GM21529 (cell line): Measurements from ENCODE around the gene MAP3K7CL.

Source experiments
- ATAC-seq: cut with Tn5 transposase; IDR thresholded peaks from one replicate; pipeline ENCODE4 v1.9.1; 2021; ENCODE audit not compliant: unreplicated experiment

MAP3K7CL gene, protein sequence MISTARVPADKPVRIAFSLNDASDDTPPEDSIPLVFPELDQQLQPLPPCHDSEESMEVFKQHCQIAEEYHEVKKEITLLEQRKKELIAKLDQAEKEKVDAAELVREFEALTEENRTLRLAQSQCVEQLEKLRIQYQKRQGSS

DNA sequence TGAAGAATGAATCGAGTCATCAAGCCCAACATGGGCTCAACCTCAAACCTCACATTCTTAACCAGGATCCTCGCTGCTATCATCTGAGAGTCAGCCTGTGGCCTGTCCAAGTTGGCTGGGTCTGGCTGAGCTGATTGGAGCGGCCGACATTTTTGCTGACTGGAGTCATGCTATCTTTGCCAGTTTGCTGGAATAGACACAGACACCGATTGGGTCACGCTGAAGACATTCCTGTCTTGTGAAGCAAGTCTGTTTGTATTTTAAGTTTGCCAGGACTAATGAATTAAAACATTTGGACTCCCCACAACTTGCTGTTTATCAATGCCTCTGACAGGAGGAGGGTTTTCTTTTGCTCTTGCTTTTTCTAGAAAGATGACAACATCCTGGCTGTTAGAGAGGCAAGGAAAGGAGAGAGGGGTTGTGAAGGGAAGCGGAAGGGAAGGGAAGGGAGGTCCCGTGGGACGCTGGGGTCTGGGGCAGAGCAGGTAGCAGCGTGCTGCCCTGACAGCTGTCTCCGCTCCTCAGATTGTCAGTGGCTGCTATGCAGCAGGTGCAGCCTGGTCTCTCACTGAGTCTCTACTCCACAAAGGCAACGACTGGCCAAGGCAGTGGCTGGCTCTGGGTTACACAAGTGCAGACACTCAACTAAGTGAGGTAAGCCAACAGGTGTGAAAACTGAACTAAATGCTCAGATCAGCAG is at the start of gene MAP3K7CL:
MAP3K7CL (plus strand) TSS at position 375 of the 700 bp plus-strand sequence. CDS start 2,701 bp downstream, outside the sequence.
- no peak for ATAC-seq

DNA sequence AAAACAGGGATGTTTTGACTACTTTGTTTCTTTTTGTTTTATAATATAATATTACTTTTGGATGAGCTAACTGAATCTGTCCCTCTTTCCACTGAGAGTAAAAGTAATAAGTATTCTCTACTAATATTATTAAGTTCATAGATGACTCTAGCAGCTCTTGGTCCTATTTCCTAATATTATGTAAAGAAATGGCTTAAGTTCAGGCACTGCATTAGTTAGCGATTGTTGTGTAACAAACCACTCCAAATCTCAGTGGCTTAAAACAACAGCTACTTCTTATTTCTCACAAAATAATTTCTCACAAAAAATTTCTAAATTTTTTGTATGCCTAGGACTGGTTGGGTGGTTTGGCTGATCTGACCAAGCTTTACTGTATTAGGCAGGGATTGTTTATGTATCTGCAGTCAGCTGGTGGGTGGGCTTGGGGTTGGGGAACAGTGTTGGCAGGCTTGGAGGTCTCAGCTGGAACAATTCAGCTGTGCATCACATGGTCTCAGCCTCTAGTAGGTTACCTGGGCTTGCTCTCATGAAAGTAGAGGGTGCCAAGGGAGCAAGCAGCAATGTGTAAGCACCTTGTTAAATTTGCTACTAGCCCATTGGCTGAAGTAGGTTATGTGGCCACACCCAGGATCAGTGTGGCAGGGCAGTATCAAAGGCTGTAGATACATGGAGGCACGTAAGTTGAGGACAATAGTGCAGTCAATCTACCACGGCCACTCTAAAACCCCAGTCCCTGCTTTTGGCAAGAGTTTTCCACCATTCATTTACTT is 48.2 kb upstream of the MAP3K7CL start:
- ATAC-seq: no peak

DNA sequence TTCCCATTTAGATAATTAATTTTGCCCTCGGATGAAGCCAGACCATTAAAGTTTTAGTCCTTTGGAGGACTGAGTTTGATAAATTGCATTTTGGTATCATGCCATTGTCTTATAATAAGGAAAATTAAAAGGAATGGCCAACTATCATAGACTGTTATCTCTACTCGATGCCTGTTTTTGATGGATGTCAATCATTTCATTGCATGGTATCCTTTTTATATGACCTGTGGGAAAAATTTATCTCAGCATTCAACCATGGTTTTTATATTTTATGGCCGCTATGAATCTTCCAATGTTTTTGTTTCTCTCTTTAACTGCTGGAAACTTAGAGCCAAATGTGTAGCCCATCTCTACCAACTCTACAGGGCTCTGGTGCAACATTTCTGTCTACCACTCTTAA is 47.1 kb upstream of the MAP3K7CL start:
- ATAC-seq: no peak

DNA sequence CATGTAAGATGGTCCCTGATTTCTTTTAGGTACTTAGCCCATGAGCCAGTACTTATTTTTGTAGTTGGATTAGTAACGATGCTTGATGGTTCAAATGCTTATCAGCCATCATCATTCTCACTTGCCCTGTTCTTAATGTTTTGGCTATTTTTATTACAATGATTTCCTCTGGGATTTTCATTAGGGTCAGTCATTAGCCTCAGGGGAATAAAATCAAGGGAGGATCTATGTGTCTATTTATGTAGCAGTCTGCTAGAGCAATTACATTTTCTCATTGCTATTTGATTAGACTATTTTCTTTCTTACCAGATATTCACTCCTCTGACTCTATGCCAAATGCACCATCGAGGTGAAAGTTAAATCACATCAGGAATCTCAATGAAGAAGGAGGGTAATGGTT is 46.1 kb upstream of the MAP3K7CL start:
- ATAC-seq: no peak

DNA sequence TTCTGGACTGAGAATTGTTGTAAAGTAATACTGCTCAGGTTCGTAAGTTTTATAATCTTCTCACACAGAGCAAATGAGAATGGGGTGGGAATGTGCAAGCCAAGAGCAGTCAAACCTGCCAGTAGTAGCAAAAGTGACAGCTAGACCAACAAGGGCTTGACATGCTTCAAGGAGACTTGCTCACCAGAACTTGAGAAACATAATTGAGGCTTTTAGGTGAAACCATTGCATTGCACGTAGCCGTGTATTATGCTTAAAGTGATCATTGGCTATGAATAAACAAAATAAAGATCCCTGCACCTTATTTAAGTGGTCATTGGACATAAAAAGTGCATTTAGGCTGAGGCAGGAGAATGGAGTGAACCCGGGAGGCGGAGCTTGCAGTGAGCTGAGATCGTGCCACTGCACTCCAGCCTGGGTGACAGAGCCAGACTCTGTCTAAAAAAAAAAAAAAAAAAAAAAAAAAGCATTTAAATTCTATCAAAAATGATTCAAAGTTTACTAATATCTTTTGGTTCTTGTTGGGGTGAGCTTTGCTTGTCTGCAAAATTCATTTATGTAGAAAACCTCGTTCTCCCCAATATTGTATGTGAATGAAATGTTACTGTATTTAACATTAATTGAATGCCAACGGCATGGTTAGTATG is 45.2 kb upstream of the MAP3K7CL start:
- no peak for ATAC-seq

DNA sequence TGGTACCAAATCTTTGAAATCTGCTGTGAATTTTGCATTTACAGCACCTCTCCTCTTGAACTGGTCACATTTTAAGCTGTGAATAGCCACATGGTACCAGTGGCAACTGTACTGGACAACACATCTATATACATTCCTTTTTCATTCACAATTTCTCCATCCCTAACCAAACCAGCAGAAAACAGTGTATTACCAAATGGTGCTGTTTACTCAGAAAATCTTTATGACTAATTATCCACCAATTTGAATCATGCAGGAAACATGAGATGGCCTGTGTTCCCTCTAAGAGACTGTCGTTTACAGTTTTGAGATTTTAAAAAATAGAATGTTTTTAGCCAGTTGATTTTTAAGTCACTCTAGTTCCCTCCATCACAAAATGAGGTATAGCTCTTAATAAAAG is 39.4 kb upstream of the MAP3K7CL start:
- ATAC-seq: no peak

DNA sequence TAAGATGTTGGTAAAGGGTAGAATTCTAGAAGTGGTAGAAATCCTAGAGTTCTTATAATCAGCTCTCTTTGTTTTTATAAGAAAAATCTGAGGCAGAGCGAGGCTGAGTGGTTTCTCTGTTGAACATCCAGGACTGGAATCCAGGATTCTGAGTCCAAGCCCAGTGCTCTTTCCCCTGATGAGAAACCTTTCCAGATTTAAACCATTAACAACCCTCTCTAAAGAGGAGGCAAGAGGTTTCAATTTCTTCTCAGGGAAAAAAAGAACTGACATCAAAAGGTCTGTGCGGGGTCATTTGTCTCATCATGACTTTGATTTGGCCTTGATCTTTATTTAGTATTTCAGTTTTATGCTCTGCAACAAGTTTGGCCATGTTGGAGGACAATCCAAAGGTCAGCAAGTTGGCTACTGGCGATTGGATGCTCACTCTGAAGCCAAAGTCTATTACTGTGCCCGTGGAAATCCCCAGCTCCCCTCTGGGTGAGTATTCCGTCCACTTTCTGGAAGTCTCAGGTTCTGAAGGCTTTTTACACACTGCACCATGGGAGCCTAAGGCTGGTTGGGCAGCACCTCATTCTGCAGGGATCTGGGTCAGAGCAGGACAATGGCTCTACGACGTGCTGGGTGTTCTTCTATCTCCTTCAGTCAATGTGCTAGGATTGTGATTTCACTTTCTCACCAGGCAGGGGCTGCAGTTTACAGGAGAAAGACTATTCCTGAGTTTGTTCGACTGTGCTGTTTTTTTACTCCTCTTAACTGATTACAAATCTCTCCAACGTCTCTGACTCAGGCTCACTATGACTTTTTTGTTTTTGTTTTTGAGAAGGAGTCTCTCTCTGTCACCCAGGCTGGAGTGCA is 38.1 kb upstream of the MAP3K7CL start:
- no peak for ATAC-seq

DNA sequence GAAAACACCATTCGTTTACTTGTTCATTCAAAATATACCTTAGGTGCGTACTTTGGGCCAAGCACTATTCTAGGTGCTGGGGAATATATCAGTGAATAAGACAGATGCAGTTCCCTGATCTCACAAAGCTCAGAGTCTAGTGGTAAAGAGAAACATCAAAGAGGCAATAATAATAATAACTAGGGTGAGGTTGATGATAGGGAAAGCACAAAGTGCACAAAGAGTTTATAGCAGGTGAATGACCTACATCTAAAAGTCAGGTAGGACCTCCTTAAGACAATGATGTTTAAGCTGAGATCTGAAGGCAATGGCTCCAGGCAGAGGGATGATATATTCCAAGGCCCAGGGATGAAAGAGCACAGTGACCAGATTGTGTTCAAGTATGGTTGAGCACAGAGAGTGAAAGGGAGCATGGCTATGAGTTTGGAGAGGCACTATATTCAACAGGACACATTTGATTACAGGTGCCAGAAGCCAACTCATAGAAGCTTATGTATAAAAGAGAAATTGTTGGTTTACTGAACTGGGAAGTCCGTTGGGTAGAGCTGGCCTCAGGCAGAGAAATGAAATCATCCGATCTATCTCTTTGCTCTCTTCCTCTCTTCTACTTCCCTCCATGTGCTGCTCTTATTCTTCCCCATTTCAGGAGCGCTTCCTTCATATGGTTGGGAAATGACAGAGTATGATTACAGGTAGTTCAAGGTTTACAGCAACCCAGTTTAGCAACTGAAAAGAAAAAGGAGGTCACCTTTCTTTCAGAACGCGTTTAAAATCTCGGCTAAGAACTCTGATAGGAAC is 34.0 kb upstream of the MAP3K7CL start:
- no peak for ATAC-seq

DNA sequence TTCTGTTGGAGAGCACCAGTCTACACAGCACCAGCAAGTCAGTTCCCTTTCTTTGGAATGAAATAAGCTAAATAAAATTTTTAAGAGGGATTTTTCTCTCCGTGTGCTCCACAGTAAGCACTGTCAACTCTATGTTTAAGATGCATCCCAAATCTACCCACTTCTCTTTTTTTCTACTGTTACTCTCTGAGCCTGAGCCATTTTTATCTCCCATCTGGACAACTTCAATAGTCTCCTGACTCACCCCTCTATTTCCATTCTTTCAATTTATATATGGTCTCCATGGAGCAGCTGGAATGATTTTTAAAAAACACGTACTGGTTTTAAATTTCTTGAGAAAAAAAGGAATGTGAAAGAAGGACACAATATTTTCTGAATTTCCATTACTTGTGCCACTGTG is 32.3 kb upstream of the MAP3K7CL start:
- ATAC-seq: no peak

DNA sequence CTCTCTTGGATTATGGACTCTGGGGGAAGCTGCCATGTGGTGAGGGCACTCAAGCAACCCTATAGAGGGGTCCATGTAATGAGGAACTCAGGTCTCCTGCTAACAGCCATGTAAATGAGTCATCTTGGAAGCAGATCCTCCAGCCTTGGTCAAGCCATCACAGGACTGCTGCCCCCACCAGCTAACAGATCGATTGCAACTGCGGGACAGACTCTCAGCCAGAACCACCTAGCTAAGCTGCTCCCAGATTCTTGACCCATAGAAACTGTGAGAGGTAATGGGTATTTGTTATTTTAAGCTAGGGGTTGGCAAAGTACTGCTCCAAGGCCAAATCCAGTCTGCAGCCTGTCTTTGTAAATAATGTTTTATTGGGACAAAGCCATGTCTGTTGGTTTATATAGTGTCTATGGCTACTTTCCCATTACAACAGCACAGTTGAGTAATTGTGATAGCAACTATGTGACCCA is 27.6 kb upstream of the MAP3K7CL start:
- ATAC-seq: no peak

DNA sequence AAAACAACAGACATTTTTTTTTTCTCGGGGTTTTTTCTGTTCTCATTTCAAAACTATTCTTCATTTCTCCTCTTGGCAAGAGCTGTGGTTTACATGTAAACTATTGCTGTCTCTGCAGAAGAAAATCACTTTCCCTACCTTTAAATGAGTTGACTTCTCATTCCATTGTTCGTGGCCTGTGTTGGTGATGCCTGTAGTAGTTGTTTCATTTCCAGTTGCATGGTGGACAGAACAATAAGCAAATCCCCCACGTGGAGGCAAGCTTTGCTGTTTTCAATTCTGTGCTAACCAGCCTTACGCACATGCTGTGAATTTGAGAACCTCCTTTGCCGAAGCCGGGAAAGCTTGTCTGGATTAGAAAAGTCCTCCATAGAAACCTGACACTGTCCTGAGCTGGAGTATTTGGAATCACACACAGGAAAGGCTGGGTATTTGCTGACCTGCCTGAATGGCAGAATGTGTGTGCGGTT is 26.2 kb upstream of the MAP3K7CL start:
- ATAC-seq: no peak

DNA sequence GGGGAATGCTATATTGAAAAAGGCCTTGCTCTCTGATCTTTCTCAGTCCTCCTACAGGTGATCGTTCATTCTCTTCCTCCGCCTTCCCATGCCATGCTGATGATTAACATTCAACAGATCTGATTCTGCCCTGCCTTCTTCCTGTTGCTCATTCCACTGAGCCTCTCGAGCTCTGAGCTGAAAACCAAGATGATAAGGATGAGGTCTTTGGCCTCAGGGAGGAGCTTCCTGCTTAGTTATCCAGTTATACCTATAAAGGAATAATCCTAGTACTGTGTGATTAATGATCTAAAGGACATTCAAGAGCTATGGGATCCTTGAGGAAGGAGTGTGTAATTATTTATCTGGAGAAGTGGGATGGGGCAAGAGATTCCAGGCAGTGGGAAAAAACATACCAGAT is 25.2 kb upstream of the MAP3K7CL start:
- ATAC-seq: no peak

DNA sequence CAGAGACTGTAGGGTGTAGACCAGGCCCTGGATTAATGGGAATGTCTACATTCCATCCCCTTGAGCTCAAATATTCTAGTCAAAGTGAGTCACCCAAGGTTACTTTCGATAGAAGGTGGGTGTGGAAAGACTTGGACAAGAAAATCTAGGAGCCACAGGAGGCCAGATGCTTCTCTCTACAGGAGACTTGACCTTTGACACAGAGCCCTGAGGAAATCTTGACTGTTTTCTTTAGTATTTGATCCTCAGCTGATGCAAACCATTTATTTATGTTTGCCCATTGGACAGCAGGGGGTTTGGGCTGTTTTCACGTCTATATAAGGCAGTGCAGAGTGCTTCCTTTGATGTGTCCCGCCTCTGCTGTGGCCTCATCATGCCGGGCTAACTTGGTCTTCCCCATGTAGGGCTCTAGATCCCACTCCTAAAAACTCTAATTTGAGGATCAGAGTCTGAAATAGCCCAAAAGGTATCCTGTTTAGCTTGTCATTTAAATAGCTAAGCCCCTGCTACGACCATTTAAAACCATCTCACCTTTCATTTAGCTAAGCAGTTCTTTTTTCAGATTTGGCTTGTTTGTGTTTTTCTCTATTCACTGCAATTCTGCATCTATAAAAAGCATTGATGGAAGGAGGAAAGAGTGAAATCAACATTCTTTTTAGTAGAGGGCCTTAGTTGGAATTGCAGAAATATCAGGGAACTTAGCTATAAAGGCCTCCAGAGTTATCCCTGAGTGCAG is 15.5 kb upstream of the MAP3K7CL start:
- no peak for ATAC-seq

DNA sequence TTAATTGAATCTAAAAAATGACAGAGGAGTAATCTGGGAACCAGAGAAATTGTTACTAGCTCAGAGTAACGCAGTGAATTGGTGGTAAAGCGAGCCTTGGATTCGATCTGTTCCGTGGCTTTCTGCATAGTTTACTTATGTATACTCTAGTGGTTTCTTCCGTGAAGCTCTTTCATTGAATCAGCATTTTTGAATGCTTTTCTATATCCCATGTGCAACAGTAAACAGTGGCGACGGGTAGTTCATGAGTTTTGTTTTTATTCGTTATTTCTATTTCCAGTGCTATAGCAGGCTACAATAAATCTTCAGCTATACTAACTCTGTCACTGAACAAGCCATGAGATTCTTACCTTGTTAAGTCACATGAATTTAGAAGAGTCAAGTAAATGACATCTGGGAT is 14.5 kb upstream of the MAP3K7CL start:
- ATAC-seq: no peak

DNA sequence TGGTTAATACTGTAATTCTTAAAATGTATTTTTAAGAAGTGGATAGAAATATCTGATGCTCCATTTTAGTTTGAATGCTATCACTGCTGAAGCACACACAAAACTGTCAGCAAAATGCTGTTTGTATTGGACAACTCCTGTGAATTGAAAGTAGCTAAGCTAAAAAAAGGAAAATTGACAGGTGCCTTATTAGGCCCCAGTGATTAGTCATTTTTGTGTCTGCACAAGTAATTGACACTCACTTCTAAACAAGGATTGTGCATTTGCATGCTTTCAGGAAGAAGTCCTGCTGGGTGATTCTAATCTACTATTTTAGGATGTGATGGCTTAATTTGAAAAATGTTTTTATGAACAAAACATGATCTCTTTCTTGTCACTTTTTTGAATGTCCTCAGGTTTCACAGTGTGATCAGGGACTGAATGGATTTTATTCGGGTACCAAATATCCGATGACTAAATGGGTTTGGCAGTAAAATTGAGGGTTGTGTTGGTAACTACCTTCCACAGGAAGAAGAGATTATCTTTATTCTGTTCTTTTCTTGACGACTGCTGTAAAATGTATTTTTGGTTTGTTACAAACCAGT is 13.0 kb upstream of the MAP3K7CL start:
- peak; percentile 53 for ATAC-seq

DNA sequence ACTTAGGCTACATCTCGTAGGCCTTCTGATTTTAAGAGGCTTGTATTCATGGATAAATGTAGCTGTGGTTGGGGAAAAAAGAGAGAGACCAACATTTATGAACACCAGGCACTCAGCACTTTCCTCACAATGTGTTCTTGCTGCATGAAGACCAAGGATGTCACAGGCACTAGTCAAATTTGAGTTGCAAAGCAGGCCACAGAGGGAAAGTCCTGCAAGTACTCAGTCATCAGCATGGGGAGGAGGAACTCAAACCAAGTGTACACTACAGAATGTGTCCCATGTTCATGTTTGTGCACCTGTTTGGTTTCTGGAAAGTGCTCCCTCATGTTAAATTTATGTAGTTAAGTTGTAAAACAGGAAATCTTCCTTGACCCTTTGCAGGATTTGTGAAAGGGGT is 8.7 kb upstream of the MAP3K7CL start:
- peak; percentile 77 for ATAC-seq

DNA sequence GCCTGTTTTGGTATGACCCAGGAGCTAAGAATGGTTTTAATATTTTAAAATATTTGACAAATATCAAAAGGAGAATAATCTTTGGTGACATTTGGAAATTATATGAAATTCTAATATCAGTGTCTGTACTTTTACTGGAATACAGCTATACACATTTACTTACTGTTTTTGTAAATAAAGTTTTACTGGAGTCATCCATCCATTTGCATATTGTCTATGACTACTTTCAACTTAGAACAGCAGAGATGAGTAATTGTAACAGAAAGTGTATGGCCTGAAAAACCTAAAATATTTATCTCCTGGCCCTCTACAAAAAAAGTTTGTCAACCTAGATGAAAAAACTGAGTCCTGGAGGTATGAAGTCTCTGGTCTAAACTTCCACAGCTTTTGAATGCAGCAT is 5.8 kb upstream of the MAP3K7CL start:
- no peak for ATAC-seq

DNA sequence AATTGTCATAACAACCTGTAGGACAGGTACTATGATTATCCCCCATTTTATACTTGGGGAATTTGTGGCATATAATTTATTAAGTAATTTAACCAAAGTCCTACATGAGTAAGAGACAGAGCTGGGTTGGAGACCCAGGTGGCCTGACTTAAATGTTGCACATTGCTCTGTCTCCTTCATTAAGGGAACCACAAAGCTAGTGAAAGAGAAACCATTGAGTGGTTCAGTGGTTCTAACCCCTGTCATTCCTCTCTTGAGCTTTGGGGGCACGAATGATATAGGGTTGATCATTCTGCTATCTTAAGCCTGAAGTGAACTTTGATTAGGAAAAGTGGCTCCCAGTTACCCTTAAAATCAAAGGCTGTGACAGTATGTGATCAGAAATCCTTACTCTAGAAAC is 5.3 kb upstream of the MAP3K7CL start:
- peak; percentile 69 for ATAC-seq

DNA sequence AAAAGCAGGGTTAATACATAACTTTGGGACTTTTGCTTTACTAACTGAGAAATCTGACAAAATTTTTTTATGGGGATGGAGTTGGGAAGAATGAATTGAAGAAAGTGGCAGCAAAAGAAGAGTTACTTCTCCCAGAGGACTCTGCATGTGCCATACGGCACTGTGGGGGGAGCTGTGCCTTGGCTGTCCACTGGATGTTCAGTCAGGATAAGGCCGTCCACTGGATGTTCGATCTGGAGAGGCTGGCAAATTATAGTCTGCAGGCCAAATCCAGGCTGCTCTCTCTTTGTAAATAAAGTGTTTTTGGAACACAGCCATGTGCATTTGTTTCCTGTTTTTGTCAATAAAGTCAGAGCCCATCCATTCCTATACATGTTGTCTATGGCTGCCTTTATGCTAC is 4.5 kb upstream of the MAP3K7CL start:
- ATAC-seq: no peak
